HG02870 (cell line): ENCODE measurements around the gene LGR5.
A peak's percentile ranks its signal among the peaks of the same experiment; 100 is the strongest.
"Not testable (repeated sequence)": the region's sequence is repeated elsewhere in the genome, so short reads cannot be mapped to it uniquely, and the experiment has no call there.

Experiments
- ATAC-seq: cut with Tn5 transposase; IDR thresholded peaks from one replicate; pipeline ENCODE4 v1.9.1; 2021; ENCODE audit warnings: mild to moderate bottlenecking, moderate library complexity; ENCODE audit not compliant: unreplicated experiment

The LGR5 gene

GRCh38 chr12:71472441-71472911 lies 32.9 kb downstream of the LGR5 start:
- ATAC-seq, result no peak

GRCh38 chr12:71474791-71475190 lies 35.2 kb downstream of the LGR5 start:
- ATAC-seq, result no peak

GRCh38 chr12:71475280-71475679 lies 35.7 kb downstream of the LGR5 start:
- no peak for ATAC-seq

GRCh38 chr12:71476513-71476912 lies 36.9 kb downstream of the LGR5 start:
- ATAC-seq, result no peak

- no peak for ATAC-seq
These were observed 38.0 kb downstream of the LGR5 start for GRCh38 chr12:71477609-71478008.

GRCh38 chr12:71478270-71478669 lies 38.7 kb downstream of the LGR5 start:
- ATAC-seq, result no peak

- no peak for ATAC-seq
These were observed 44.8 kb downstream of the LGR5 start for GRCh38 chr12:71484272-71484905.

- not testable (repeated sequence) for ATAC-seq
These were observed 51.2 kb downstream of the LGR5 start for GRCh38 chr12:71490844-71491243.

GRCh38 chr12:71492604-71493003 lies 53.0 kb downstream of the LGR5 start:
- no peak for ATAC-seq

GRCh38 chr12:71499834-71500233 lies 60.2 kb downstream of the LGR5 start:
- no peak for ATAC-seq

GRCh38 chr12:71503579-71504391 lies 64.2 kb downstream of the LGR5 start:
- ATAC-seq, result no peak

- ATAC-seq, result no peak
These were observed 64.9 kb downstream of the LGR5 start for GRCh38 chr12:71504476-71504875.

GRCh38 chr12:71509705-71510104 lies 70.1 kb downstream of the LGR5 start:
- ATAC-seq, result no peak

GRCh38 chr12:71517145-71517846 lies 77.7 kb downstream of the LGR5 start:
- peak; percentile 64 for ATAC-seq

- ATAC-seq, result no peak
These were observed 81.5 kb downstream of the LGR5 start for GRCh38 chr12:71521125-71521524.

- ATAC-seq, result no peak
These were observed 85.0 kb downstream of the LGR5 start for GRCh38 chr12:71524626-71525025.

- ATAC-seq, result no peak
These were observed 94.1 kb downstream of the LGR5 start for GRCh38 chr12:71533703-71534102.

- peak; percentile 81 for ATAC-seq
These were observed 96.8 kb downstream of the LGR5 start for GRCh38 chr12:71536279-71536938.

GRCh38 chr12:71536939-71537622 lies 97.5 kb downstream of the LGR5 start:
- no peak for ATAC-seq

- ATAC-seq, result no peak
These were observed 99.2 kb downstream of the LGR5 start for GRCh38 chr12:71538807-71539206.

- no peak for ATAC-seq
These were observed 102.0 kb downstream of the LGR5 start for GRCh38 chr12:71541583-71541982.
